NB4 (cell line): Measurements from ENCODE around the gene LRRC37A.
"Not testable (repeated sequence)": the region's sequence is repeated elsewhere in the genome, so short reads cannot be mapped to it uniquely, and the experiment has no call there.

Source experiments
- MYC ChIP-seq: IDR thresholded peaks from 2 replicates; pipeline ENCODE4 v1.6.1; 2011; ENCODE audit warnings: low read depth, low read length
- POLR2A ChIP-seq: IDR thresholded peaks from 2 replicates; pipeline ENCODE4 v1.6.1; 2011; ENCODE audit warnings: mild to moderate bottlenecking; ENCODE audit not compliant: insufficient read length; ENCODE audit errors: extremely low read depth
- TF ChIP-seq, protein P1 (sequence below): IDR thresholded peaks from one replicate; pipeline ENCODE4 v1.5.1; 2012; ENCODE audit warnings: low read depth, low read length
- TF ChIP-seq, protein P2 (sequence below): IDR thresholded peaks from 2 replicates; pipeline ENCODE4 v1.6.1; 2011; ENCODE audit warnings: low read depth, low read length

DNA sequence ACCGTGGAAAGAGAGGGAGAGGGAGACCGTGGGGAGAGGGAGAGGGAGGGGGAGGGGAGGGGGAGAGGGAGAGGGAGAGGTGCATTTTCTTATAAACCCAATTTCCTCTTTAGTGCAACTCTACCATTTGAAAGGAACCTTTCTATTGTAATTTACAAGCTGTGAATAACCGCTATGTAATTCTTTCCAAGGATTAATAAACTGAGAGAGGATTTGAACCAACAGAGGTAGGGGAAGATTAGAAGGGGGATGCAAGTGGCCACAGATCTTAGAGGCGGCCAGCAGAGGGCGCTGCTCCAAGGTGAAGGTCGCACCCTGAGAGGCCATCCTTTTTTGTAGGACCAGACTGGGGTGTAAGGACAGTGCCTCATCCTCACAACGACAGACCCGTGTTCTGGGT, 41.2 kb upstream of the LRRC37A start:
- TF ChIP-seq, protein P1, sequence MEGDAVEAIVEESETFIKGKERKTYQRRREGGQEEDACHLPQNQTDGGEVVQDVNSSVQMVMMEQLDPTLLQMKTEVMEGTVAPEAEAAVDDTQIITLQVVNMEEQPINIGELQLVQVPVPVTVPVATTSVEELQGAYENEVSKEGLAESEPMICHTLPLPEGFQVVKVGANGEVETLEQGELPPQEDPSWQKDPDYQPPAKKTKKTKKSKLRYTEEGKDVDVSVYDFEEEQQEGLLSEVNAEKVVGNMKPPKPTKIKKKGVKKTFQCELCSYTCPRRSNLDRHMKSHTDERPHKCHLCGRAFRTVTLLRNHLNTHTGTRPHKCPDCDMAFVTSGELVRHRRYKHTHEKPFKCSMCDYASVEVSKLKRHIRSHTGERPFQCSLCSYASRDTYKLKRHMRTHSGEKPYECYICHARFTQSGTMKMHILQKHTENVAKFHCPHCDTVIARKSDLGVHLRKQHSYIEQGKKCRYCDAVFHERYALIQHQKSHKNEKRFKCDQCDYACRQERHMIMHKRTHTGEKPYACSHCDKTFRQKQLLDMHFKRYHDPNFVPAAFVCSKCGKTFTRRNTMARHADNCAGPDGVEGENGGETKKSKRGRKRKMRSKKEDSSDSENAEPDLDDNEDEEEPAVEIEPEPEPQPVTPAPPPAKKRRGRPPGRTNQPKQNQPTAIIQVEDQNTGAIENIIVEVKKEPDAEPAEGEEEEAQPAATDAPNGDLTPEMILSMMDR = peak; percentile 81
- TF ChIP-seq, protein P2, sequence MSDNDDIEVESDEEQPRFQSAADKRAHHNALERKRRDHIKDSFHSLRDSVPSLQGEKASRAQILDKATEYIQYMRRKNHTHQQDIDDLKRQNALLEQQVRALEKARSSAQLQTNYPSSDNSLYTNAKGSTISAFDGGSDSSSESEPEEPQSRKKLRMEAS = not testable (repeated sequence)
- not testable (repeated sequence) for TF ChIP-seq POLR2A, MYC
